Measurements from ENCODE around the gene PACS2.
"Not testable (repeated sequence)": the region's sequence is repeated elsewhere in the genome, so short reads cannot be mapped to it uniquely, and the experiment has no call there.

The PACS2 gene

DNA sequence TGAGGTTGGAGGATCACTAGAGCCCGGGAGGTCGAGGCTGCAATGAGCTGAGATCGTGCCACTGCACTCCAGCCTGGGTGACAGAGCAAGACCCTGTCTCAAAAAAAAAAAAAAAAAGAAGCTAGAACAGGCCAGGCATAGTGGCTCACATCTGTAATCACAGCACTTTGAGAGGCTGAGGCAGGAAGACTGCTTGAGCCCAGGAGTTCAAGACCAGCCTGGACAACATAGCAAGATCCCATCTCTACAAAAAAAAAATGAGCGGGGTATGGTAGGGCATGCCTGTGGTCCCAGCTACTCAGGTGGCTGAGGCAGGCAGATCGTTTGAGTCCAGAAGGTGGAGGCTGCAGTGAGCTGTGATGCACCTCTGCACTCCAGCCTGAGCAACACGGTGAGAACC lies 25.6 kb upstream of the PACS2 start:
- not testable (repeated sequence) for DNase-seq (ENCODE audit: low spot score)

DNA sequence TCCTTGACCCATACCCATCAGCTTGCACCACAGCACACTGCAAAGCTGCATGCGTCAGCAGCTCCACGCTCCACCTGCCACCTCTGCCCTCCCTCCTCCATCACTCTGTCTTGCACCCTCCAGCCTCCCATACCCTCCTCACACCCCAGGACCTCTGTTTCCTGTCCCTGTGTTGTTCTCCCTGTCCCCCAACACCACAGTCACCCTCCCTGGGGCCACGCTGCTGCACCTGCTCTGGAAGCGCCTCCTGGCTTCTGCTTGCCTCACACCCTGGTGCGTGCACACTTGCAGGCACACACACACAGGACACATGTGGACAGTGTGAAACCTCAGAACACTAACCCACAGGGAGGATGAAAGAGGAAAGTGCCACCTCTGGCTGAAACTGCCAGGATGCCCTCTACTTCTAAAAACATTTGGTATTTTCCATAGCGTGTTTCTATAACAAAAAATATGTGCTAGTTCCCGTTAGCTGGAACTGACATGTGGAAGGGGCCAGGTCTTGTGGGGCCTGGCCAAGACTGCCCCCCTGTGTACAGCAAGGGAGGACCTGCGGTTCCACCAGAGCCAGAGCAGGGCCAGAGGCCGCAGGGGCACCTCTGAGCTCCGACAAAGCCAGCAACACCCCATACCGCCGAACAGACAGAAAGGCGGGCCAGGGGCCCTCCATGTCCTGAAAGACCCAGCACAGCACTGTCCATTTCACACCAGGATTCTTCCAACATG lies 23.8 kb upstream of the PACS2 start:
- DNase-seq (ENCODE audit: low spot score) = no peak

DNA sequence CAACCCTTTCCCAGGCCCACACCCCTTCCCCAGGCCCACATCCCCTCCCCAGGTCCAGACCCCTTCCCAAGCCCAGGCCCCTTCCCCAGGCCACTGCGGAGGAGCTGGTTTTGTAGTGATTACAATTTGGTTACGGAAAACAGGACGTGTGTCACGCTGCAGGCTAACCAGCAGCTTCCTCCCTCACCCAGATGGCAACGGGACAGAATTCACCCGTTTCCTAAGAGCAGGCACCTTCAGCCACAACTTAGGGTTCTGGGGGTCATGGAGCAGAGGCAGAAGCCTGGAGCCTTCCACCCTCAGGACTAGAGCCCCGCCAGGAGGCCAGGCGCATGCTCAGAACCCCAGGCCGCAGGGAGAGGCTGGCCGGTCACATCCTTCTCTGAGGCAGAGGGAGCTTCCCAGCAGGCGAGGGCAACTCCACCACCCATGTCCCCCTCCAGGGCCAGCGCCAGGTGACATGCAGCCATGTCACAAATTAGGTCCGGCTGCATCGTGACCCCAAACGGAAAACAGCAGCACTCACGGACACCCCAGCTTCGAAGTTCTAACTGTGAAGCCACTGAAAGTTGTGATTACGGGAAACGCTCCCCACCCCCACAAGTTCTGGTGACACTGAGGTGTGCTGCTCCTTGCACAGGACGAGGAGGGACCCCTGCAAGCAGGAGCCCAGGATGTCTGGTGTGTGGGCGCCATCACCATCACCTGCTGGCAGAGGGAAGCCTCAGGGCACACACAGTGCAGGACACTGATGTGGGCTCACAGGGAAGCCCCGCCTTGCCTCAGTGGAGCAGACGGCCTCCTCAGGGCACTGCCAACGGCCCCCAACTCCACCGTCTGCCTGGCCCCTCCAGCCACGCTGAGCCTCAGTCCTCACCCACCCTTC lies 21.5 kb upstream of the PACS2 start:
- DNase-seq (ENCODE audit: low spot score) = no peak

DNA sequence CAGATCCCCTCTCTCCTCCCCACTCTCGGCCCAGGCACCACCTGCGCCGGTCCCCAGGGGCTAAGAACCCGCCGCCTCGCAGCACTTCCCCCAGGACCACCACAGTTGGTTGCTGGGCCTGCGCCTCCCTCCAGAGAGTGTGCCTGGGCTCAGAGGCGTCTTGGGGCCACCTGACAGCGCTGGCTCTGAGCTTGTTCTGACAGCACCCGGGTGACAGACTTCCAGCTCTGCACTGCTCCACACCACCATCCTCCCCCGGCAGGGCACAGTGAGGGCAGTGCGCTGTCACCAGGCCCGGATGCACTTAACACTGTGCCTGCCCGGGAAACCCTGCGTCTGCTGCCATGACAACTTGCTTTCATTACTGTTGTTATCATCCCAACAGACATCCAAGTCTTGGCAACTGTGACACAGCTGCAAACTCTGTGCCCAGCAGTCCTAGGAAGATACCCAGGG lies 20.4 kb upstream of the PACS2 start:
- peak; percentile 64 for DNase-seq (ENCODE audit: low spot score)

DNA sequence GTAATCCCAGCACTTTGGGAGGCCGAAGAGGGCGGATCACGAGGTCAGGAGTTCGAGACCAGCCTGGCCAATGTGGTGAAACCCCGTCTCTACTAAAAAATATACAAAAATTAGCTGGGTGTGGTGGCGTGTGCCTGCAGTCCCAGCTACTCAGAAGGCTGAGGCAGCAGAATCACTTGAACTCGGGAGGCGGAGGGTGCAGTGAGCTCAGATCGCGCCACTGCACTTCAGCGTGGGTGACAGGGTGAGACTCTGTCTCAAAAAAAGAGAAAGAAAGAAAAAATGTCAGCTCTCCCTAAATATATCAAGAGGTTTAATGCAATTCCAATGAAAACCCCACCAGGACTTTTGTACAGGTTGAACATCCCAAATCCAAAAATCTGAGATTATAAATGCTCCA lies 17.2 kb upstream of the PACS2 start:
- not testable (repeated sequence) for DNase-seq (ENCODE audit: low spot score)

DNA sequence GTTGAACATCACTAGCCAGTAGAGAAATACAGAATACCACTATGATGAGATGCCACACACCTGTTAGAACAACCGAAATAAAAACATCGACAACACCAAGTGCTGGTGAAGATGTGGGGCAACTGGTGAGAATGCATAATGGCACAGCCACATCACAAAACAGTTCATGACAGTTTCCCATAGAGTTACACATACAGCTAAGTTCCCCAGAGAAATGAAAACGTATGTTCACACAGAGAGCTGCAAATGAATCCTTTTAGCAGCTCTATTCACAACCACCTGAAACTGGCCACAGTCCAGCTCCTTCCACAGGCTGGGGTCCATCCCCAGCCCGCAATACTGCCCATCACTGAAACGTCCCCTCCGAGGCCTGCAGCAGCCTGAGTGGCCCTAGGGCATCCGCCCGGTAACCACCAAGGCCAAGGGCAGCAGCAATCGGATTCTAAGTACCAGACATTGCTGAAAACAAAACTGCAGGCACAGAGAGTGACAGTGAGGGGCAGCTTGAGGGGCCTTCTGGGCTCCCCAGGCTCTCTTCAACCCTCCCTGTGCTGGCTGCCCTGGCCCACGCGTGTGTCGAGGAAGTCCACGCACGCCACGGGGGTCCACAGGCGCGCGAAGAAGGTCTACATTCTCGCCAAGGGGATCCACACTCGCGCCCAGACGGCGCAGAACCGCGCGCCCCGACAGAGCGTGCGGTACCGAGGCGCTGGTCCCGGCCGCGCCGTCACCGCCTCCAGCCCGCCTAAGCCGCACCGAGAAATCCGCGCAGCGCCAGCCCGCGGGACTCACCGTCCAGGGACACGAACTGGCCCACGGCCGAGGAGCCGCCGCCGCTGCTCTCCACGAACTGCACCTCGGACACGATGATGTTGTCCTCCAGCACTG lies 14.7 kb upstream of the PACS2 start:
- no peak for DNase-seq (ENCODE audit: low spot score)

DNA sequence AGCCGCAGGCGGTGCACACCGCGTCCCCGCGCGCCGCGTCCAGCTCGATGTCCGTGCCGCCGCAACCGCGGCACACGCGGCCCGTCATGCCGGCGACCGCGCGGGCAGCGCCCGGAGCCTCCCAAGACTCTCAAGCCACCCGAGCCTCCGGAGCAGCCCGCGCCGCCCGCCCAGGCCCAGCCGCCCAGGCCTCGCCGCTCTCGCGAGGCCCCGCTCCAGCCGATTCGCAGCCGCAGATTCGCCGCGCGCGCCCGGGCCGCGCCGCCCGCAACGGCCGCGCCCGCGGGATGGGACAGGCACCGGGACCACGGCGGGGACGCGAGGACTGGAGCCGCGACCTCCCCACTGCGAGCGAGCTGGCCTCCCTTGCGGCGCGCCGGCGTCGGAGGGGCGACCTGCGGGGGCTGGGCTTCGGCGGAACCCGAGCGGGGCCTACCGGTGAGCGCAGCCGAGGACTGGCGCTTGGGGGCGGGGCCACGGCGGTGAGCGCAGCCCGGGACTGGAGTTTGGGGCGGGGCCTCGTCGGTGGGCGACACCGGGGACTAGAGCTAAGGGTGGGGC lies 13.9 kb upstream of the PACS2 start, which contains the start of gene BRF1:
Gene BRF1, minus strand, starts transcription at position 460 of the 561 bp plus-strand sequence. Its CDS starts 372 bp downstream, at position 88.
- peak; percentile 96 for DNase-seq (ENCODE audit: low spot score)

DNA sequence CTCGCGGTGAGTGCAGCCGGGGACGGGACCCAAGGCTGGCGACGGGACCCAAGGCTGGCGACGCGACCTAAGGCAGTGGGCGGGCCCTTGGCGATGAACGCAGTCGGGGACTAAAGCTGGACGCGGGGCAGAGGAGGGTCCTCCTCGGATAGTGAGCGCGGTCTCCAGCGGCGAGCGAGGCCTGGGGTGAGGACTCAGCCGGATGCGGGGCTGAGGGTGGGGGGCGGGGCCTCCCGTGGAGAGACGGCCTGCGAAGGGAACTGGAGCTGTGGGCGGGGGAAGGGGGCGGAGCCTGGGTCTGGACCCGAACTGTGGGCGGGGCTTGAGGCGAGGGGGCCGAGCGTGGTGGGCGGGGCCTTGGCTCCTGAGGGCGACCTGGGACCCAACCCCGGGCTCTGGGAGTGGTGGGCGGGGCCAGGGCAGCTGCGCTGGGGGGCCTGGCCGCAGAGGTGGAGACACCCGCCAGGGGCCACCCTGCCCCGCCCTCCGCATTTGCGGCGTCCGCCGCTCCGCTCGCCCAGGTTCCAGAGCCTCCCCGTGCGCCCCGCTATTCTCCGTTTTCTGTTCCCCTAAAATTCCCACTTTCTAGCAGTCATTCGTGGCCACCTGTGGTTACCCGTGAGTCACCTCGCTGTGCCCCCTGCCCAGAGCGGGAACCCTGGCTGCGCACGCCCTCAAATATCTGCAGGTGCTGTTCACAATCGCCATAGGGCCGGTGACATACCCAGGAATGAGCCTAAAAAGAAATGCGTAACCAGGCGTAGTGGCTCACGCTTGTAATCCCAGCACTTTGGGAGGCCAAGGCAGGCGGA lies 13.2 kb upstream of the PACS2 start:
- peak; percentile 98 for DNase-seq (ENCODE audit: low spot score)

DNA sequence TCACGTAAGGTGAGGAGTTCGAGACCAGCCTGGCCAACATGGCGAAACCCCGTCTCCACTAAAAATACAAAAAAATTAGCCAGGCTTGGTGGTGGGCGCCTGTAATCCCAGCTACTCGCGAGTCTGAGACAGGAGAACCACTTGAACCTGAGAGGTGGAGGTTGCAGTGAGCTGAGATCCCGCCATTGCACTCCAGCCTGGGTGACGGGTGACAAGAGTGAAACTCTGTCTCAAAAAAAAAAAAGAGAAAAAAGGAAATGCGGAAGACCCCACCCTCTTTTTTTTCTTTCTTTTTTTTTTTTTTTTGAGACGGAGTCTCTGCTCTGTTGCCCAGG lies 12.7 kb upstream of the PACS2 start:
- DNase-seq (ENCODE audit: low spot score) = not testable (repeated sequence)

DNA sequence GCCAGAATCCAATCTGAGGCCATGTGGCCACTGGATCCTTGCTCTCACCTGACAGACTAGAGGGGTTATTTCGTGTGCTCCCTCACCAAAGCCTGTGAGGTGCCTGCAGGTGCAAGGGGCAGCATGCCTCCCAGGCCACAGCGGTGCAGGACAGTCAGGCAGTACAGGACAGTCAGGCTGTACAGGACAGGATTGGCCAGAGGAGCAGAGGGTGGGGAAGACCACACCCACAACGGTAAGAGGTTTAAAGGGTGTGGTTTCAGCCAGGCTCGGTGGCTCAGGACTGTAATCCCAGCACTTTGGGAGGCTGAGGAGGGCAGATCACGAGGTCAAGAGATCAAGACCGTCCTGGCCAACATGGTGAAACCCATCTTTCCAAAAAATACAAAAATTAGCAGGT lies 10.6 kb upstream of the PACS2 start:
- no peak for DNase-seq (ENCODE audit: low spot score)

DNA sequence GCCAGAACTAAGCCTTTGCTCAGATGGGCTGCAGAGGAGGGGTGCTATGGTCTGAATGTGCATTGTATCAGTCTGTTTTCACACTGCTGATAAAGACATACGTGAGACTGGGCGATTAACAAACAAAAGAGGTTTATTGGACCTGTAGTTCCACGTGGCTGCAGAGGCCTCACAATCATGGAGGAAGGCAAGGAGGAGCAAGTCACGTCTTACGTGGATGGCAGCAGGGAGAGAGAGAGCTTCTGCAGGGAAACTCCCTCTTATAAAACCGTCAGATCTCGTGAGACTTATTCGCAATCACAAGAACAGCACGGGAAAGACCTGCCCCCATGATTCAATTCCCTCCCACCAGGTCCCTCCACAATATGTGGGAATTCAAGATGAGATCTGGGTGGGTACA lies 10.0 kb upstream of the PACS2 start:
- no peak for DNase-seq (ENCODE audit: low spot score)

DNA sequence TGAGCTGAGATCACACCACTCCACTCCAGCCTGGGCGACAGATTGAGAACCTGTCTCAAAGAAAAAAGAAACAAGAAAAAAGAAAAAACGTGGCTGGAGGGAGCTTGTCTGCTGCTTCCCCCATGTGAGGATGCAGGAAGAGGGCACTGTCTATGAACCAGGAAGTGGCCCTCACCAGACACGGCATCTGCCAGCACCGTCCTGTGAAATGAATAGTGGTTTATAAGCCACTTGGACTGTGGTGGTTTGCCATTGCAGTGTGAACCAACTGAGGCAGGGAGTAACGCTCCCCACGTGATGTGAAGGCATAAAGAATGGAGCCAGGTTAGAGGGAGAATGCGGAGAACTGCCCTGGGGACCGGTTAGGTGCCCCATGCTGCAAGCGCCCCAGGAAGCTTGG lies 9.2 kb upstream of the PACS2 start:
- DNase-seq (ENCODE audit: low spot score) = peak; percentile 20

DNA sequence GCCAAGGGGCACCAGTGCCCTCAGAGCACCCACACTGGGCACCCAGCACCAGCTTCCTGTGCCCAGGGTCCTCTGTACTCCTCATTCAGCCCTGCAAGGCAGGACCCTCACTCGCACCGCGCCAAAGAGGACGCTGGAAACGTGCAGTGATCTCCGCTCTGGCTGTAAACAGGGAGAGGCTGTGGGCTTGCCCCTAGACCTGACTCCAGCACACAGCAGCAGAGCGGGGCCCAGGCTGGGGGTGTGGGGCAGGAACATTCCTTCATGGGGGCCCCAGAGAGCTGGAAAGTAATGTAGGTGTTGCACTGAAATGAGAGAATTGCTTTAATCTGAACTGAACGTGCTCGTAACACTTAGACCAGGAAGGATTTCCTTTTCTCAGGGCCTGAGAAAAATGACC lies 8.8 kb upstream of the PACS2 start:
- DNase-seq (ENCODE audit: low spot score) = no peak

DNA sequence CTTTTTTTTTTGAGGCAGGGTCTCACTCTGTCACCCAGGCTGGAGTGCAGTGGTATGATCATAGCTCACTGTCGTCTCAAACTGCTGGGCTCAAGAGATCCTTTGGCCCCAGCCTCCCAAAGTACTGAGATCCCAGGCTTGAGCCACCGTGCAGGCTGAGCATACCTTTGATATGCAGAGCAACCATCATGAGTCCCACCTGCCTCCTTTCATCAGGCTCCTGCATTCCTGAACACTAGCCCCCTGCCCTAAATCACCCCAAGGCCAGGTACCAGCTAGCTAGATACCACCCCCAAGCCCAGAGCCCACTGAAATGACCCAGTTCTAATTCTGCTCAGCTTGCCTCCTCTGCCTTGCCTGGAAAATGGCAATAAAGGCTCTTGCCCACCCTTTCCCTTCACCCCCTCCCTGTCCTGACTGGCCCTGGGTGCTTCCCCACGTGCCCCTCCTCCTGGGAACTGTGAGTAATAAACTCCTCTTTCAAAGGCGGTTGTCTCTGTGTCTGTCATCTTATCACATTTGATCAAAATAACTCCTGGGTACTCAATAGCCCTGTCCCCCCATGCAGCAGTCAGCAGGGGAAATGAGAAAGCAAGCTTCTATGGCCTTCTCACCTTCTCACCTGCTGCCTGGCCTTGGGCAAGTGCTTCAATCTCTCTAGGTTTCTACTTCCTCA lies 7.4 kb upstream of the PACS2 start:
- no peak for DNase-seq (ENCODE audit: low spot score)

DNA sequence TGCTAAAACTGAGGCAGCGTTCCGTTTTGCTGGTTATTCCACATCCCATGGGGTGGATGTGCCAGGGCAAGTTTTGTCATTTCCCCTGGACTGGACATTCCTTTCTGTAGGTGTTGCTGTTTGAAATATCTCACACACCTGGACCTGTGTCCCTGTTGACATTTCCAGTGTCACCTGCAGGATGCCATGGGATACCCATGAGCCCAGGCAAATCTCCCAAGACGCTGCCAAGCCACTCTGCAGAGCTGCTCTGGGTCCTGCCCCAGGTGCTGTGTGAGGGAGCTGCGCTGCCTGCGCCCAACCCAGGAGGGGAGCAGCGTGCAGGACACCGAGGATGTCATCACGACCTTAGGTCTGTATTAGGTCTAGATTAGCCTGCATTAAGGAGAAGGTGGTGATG lies 5.2 kb upstream of the PACS2 start:
- no peak for DNase-seq (ENCODE audit: low spot score)

DNA sequence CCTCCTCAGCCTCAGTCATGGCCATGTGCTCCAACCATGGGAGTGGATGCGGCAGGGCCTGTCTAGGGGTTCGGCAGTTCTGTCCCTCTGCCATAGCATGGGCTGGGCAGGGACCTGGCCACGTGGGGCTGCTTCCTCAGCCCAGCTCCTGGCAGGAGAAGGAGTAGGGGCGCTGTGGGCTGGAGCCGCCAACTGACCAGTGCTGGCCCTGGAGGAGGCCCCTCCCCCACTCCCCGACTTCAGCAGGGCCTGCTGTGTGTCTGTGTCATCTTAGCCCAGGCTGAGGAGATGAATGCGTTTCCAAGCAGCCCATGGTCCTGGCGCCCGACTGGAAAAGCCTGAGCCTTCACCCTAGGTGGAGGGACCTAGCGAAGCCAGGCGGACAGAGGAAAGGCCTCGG lies 2.7 kb upstream of the PACS2 start:
- DNase-seq (ENCODE audit: low spot score) = no peak

DNA sequence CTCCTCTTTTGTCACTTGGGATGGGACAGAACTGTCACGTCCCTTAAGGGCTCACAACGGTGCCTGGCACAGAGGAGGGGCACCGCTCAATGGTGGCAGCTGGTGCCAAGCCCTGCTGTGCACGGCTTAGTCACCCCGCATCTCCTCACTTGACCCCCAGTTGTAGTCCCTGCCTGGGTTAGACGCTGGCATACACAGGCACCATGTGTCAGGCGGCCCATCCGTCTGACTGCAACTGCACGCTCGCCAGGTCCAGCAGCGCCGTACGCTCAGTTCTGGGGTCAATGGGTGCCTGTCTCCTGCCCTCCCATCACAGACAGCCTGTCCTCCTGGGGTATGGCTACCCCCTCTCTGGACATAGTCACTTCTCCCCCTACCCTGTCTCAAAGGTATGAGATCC lies 1.6 kb upstream of the PACS2 start:
- DNase-seq (ENCODE audit: low spot score) = no peak

DNA sequence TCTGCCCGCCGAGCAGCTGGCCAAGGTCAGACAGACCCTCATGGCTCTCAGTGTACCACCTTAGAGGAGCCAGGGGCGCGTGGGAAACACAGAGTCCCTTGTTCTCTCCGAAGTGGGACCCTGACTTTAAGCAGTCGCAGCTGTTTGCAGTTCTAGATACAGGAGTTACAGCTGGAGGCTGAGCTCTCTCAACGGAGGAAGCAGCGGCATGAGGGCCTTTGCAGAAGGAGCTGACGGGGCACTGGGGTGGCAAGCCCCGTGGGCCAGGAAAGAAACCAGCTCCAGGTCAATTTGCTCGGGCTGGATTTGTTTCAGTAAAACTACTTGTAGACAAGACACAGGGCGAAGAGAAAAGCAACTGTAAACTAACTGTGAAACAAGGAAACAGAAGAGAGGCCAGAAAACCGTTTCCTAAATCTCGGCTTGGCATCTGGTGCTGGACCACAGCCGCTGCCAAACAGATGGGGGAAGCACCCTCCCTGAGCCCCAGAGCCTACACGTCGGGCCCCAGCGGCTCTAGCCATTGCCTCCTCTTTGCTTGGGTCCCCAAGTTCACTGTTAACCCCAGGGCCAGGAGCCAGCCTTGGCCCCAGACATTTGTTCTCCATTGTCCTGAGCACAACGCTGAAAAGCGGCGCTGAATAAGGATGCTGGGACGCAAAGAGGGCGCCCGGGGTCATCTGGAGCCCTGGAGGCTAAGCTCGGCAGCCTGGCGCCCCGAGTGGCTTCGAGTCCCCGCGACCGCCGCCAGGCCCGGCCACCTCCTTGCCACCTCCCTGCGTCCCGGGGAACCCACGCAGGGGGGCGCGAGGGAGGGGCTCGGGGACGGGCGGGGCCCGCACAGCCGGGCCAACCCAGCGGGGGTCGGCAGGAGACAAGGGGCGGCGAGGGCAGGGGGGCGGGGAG lies 914 bp upstream of the PACS2 start:
- no peak for DNase-seq (ENCODE audit: low spot score)

DNA sequence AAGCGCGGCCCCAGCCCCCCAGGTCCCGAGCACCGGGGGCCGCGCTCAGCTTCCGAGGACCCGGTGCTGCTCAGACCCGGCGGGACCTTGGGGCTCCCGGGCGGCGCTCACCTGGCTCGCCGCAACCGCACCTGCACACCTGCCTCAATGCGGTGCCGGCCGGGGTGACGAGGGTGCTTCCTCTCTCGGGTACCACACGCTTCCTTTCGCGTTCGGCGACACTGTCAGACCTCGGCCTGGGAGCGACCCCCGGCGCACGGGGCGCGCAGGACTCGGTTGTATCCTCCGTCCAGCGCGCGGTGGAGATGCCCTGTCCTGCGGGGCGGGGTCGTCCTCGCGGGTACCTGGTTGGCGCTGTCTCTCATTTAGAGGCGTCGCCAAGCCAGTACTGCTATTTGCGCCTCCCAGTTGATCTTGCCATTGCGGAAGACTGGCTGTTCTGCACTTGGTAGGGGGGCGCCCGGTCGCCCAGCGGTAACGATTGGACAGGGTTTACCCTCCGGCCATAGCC lies 718 bp downstream of the PACS2 start:
- peak; percentile 50 for DNase-seq (ENCODE audit: low spot score)
